Fibroblast of mammary gland (primary cell): ENCODE measurements around the gene MACIR.

ENCODE experiments used
- DNase-seq: peaks from one replicate; pipeline ENCODE4 v3.0.0-alpha.2; 2010; ENCODE audit warnings: low read depth
- H3K4me3 ChIP-seq: 2 replicates; pipeline ENCODE4 v1.5.1; 2011; ENCODE audit warnings: low read depth, mild to moderate bottlenecking, low read length, moderate library complexity; ENCODE audit not compliant: control insufficient read depth
- TF ChIP-seq, protein P1 (sequence below): conservative IDR thresholded peaks from 2 replicates; pipeline ENCODE4 v1.5.1; 2011; ENCODE audit warnings: low read depth, low read length, inconsistent platforms; ENCODE audit not compliant: control insufficient read depth, insufficient read depth

The MACIR gene

GRCh38 chr5:103228588-103228987, 30.0 kb upstream of the MACIR start:
- H3K4me3 ChIP-seq = no peak overlapping the region
- TF ChIP-seq, protein P1, sequence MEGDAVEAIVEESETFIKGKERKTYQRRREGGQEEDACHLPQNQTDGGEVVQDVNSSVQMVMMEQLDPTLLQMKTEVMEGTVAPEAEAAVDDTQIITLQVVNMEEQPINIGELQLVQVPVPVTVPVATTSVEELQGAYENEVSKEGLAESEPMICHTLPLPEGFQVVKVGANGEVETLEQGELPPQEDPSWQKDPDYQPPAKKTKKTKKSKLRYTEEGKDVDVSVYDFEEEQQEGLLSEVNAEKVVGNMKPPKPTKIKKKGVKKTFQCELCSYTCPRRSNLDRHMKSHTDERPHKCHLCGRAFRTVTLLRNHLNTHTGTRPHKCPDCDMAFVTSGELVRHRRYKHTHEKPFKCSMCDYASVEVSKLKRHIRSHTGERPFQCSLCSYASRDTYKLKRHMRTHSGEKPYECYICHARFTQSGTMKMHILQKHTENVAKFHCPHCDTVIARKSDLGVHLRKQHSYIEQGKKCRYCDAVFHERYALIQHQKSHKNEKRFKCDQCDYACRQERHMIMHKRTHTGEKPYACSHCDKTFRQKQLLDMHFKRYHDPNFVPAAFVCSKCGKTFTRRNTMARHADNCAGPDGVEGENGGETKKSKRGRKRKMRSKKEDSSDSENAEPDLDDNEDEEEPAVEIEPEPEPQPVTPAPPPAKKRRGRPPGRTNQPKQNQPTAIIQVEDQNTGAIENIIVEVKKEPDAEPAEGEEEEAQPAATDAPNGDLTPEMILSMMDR = no peak
- DNase-seq = no peak

GRCh38 chr5:103232393-103232999, 26.1 kb upstream of the MACIR start:
- TF ChIP-seq, protein P1 = peak; percentile 91
- peak; percentile 55 for DNase-seq
- no peak overlapping the region for H3K4me3 ChIP-seq

- H3K4me3 ChIP-seq = no peak overlapping the region
- TF ChIP-seq, protein P1 = no peak
- peak; percentile 11 for DNase-seq
These were observed 24.2 kb upstream of the MACIR start for GRCh38 chr5:103234239-103234975.

DNA sequence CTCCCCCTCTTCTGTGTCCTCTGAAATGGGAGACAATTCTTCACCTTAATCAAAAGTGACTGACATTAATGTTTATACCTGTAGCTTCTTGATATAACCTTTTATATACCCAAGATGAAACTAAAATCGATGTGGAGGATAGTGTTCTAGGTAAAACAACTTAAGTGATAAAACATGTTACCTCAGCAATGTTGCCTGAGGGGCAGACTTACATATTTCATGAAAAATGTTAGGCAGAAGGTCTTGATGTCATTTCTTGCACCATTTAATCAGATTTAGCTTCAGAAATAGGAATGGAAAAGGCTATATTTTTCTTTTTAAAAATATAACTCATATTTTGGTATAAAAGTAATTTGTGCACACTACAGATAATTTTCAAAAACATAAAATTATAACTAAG, 22.7 kb upstream of the MACIR start:
- TF ChIP-seq, protein P1 = no peak
- no peak overlapping the region for H3K4me3 ChIP-seq
- no peak for DNase-seq

DNA sequence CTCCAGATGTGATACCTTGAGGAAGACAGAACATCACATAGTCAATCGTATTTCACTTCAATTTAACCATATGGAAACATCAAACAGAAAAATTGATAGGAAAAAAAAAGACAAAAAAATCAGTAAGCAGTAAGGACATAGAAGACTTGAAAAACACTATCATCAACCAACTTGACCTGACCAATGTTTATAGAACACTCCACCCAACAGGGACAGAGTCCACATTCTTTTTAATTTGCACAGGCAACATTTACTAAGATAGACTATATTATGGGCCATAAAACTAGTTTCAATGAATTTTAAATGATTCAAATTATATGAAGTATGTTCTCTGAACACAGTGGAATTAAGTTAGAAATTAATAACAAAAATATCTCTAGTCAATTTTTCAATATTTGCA, 20.8 kb upstream of the MACIR start:
- DNase-seq = no peak
- TF ChIP-seq, protein P1 = no peak
- H3K4me3 ChIP-seq = no peak overlapping the region

- TF ChIP-seq, protein P1 = no peak
- no peak for DNase-seq
- no peak overlapping the region for H3K4me3 ChIP-seq
These were observed 14.9 kb upstream of the MACIR start for GRCh38 chr5:103243665-103244064.
